ENCODE measurements around the gene CRIP1.
A peak's percentile ranks its signal among the peaks of the same experiment; 100 is the strongest.

Gene CRIP1

GRCh38 chr14:105448706-105449111 lies 38.0 kb upstream of the CRIP1 start:
- TF ChIP-seq CTCF (IDR thresholded peaks at IDR 0.05): peak; percentile 93 to 98
- Histone ChIP-seq H3K4me1 (peaks cover 0 to 16% (median 12%) of the 10 kb centered on the region in 4 donors), H3K4me3 (no peak overlapping the region), H3K9me3 (no peaks in the 10 kb centered on the region), H3K36me3 (peaks cover under 1 to 58% (median 26%) of the 10 kb centered on the region in 3 donors), H3K27me3 (no peaks in the 10 kb centered on the region), H3K27ac (peak overlapping the region; percentile 10 to 71)
- DNase-seq: peak; percentile 59 to 88
- intact Hi-C loops (cut with DNase I; ENCODE audit: low total_unique reads): loop anchor here (2.0 to 5.0 kb wide), 3 partner anchors 42 to 81 kb away; partner anchors contain the start of genes TEDC1 and TMEM121

GRCh38 chr14:105449276-105450122 lies 37.2 kb upstream of the CRIP1 start:
- peaks cover 7 to 66% (median 34%) of the 10 kb centered on the region in 3 donors for H3K36me3 ChIP-seq
- no peak for DNase-seq
- H3K27me3 ChIP-seq: no peaks in the 10 kb centered on the region
- peaks cover 0 to 16% (median 12%) of the 10 kb centered on the region in 4 donors for H3K4me1 ChIP-seq
- no peak for TF ChIP-seq CTCF (IDR thresholded peaks at IDR 0.05)
- H3K9me3 ChIP-seq: no peaks in the 10 kb centered on the region
- peak overlapping the region in 1 of 2 donors; percentile 71 for H3K27ac ChIP-seq
- H3K4me3 ChIP-seq: no peak overlapping the region
- intact Hi-C loops (cut with DNase I; ENCODE audit: low total_unique reads): loop anchor here (2.0 to 5.0 kb wide), 3 partner anchors 41 to 82 kb away; partner anchors contain the start of genes TEDC1 and TMEM121

- intact Hi-C loops (cut with DNase I; ENCODE audit: low total_unique reads): no loop called here
- Histone ChIP-seq H3K4me3 (no peak overlapping the region), H3K36me3 (peaks cover 11 to 72% (median 40%) of the 10 kb centered on the region in 3 donors)
Observed at GRCh38 chr14:105450123-105450505, 36.6 kb upstream of the CRIP1 start.

GRCh38 chr14:105450864-105451720 lies 35.6 kb upstream of the CRIP1 start:
- H3K27ac ChIP-seq: no peak overlapping the region
- no peak for TF ChIP-seq CTCF (IDR thresholded peaks at IDR 0.05)

More at GRCh38 chr14:105450123-105450505, 36.6 kb upstream of the CRIP1 start:
- Histone ChIP-seq H3K9me3 (no peaks in the 10 kb centered on the region), H3K27ac (no peak overlapping the region), H3K4me1 (peaks cover 0 to 16% (median 12%) of the 10 kb centered on the region in 4 donors), H3K27me3 (no peaks in the 10 kb centered on the region)
- DNase-seq: no peak
- no peak for TF ChIP-seq CTCF (IDR thresholded peaks at IDR 0.05)

GRCh38 chr14:105452963-105453362 lies 33.7 kb upstream of the CRIP1 start:
- H3K4me1 ChIP-seq: peaks cover 0 to 14% (median 12%) of the 10 kb centered on the region in 4 donors
- H3K9me3 ChIP-seq: no peaks in the 10 kb centered on the region
- TF ChIP-seq CTCF (IDR thresholded peaks at IDR 0.05): no peak
- intact Hi-C loops (cut with DNase I; ENCODE audit: low total_unique reads): no loop called here
- H3K36me3 ChIP-seq: peaks cover 20 to 84% (median 64%) of the 10 kb centered on the region in 3 donors
- no peak for DNase-seq
- H3K27ac ChIP-seq: no peak overlapping the region
- H3K27me3 ChIP-seq: no peaks in the 10 kb centered on the region
- no peak overlapping the region for H3K4me3 ChIP-seq

More at GRCh38 chr14:105450864-105451720, 35.6 kb upstream of the CRIP1 start:
- Histone ChIP-seq H3K27me3 (no peaks in the 10 kb centered on the region), H3K4me1 (peaks cover 0 to 16% (median 12%) of the 10 kb centered on the region in 4 donors), H3K4me3 (no peak overlapping the region), H3K36me3 (peaks cover 20 to 74% (median 50%) of the 10 kb centered on the region in 3 donors), H3K9me3 (no peaks in the 10 kb centered on the region)
- DNase-seq: no peak
- intact Hi-C loops (cut with DNase I; ENCODE audit: low total_unique reads): no loop called here
